B cell (primary cell): ENCODE data around the gene MACROH2A1.

ENCODE experiments used
- CTCF ChIP-seq: fragments of 200-600 bp; IDR thresholded peaks from one replicate; pipeline ENCODE4 v1.8.0; 2022; ENCODE audit warnings: antibody characterized with exemption, mild to moderate bottlenecking
- EZH2 ChIP-seq: IDR thresholded peaks from 2 replicates; pipeline ENCODE4 v1.6.1; 2012; ENCODE audit warnings: borderline replicate concordance, low read depth, mild to moderate bottlenecking, moderate library complexity, low read length; ENCODE audit not compliant: insufficient read depth, poor library complexity, severe bottlenecking

DNA sequence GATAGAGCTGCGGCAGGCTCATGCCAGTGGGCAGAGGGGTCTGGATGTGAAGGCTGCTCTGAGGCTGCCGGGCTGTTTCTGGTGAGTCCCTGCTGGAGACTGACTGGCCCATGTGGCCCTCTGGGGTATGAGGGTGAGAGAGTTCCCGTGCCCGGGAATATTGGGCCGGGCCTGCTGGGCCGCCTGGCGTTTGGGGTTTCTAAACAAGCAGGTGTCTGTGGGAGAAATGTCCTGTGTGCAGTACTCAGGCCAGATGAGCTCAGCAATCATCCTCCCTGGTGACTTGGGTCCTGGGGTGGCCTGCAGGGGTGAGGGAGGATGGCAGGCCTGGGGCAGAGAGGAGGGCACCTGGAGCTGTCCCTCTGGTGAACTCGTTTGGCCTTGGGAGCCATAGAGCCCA, 74.9 kb downstream of the MACROH2A1 start:
- no peak for TF ChIP-seq CTCF
- TF ChIP-seq EZH2, result no peak
